ENCODE data around the gene GUCY1A1.

GUCY1A1 gene

GRCh38 chr4:155768370-155768769 is 101.7 kb downstream of the GUCY1A1 start:
- no peak for DNase-seq
- H3K4me1 ChIP-seq, result peaks cover 0 to 9% (median under 1%) of the 10 kb centered on the region in 4 donors
- H3K36me3 ChIP-seq, result peaks cover 0 to 12% (median 0%) of the 10 kb centered on the region in 3 donors
- no peak for TF ChIP-seq CTCF (IDR thresholded peaks at IDR 0.05)
- intact Hi-C loops (cut with DNase I; ENCODE audit: low total_unique reads), result no loop called here
- no peaks in the 10 kb centered on the region for H3K27me3 ChIP-seq
- H3K9me3 ChIP-seq, result no peaks in the 10 kb centered on the region
- no peak overlapping the region for H3K27ac ChIP-seq
- H3K4me3 ChIP-seq, result no peak overlapping the region

- TF ChIP-seq CTCF (IDR thresholded peaks at IDR 0.05), result no peak
Observed at GRCh38 chr4:155769090-155769489, 102.4 kb downstream of the GUCY1A1 start.

GRCh38 chr4:155772459-155773195 is 106.0 kb downstream of the GUCY1A1 start:
- no peak for TF ChIP-seq CTCF (IDR thresholded peaks at IDR 0.05)
- Histone ChIP-seq H3K36me3 (peaks cover 7 to 10% (median 9%) of the 10 kb centered on the region in 3 donors), H3K27ac (no peak overlapping the region), H3K4me3 (no peak overlapping the region), H3K4me1 (peaks cover 0 to 19% (median 2%) of the 10 kb centered on the region in 4 donors), H3K9me3 (no peaks in the 10 kb centered on the region), H3K27me3 (no peaks in the 10 kb centered on the region)
- DNase-seq, result no peak
- intact Hi-C loops (cut with DNase I; ENCODE audit: low total_unique reads), result no loop called here

More at GRCh38 chr4:155769090-155769489, 102.4 kb downstream of the GUCY1A1 start:
- Histone ChIP-seq H3K36me3 (peaks cover 0 to 12% (median 0%) of the 10 kb centered on the region in 3 donors), H3K27me3 (no peaks in the 10 kb centered on the region), H3K4me3 (no peak overlapping the region), H3K9me3 (no peaks in the 10 kb centered on the region), H3K27ac (no peak overlapping the region), H3K4me1 (peaks cover 0 to 15% (median 2%) of the 10 kb centered on the region in 4 donors)
- DNase-seq, result no peak
- intact Hi-C loops (cut with DNase I; ENCODE audit: low total_unique reads), result no loop called here

GRCh38 chr4:155773196-155773800 is 106.7 kb downstream of the GUCY1A1 start:
- no peaks in the 10 kb centered on the region for H3K9me3 ChIP-seq
- no peaks in the 10 kb centered on the region for H3K27me3 ChIP-seq
- H3K27ac ChIP-seq, result peak overlapping the region in 1 of 2 donors; percentile 10
- H3K36me3 ChIP-seq, result peaks cover 7 to 10% (median 9%) of the 10 kb centered on the region in 3 donors
- H3K4me1 ChIP-seq, result peaks cover 0 to 26% (median 6%) of the 10 kb centered on the region in 4 donors
- TF ChIP-seq CTCF (IDR thresholded peaks at IDR 0.05), result no peak
- intact Hi-C loops (cut with DNase I; ENCODE audit: low total_unique reads), result no loop called here
- DNase-seq, result no peak
- H3K4me3 ChIP-seq, result no peak overlapping the region

GRCh38 chr4:155774033-155774432 is 107.4 kb downstream of the GUCY1A1 start:
- no peak for DNase-seq
- Histone ChIP-seq H3K4me3 (no peak overlapping the region), H3K27me3 (no peaks in the 10 kb centered on the region), H3K36me3 (peaks cover 7 to 10% (median 9%) of the 10 kb centered on the region in 3 donors), H3K27ac (peak overlapping the region in 1 of 2 donors; percentile 10), H3K4me1 (peaks cover 0 to 29% (median 9%) of the 10 kb centered on the region in 4 donors), H3K9me3 (no peaks in the 10 kb centered on the region)
- intact Hi-C loops (cut with DNase I; ENCODE audit: low total_unique reads), result no loop called here
- TF ChIP-seq CTCF (IDR thresholded peaks at IDR 0.05), result no peak
